Activated naive CD8-positive, alpha-beta T cell treated with anti-CD3 and anti-CD28 coated beads, Interleukin-2, amount 50 U/mL, for 16 hours (primary cell): ENCODE measurements around the gene SPAG8.

Experiments used
- DNase-seq: peaks from one replicate; pipeline ENCODE4 v3.0.0-alpha.2; 2020; ENCODE audit warnings: low read depth, low spot score

SPAG8 gene

GRCh38 chr9:35812025-35812602, at the start of gene SPAG8:
TSS of gene SPAG8 (minus strand) at chr9:35812262. CDS start at chr9:35812147, 115 bp downstream.
- peak; percentile 83 for DNase-seq

GRCh38 chr9:35861161-35861897, 49.3 kb upstream of the SPAG8 start:
- no peak for DNase-seq

GRCh38 chr9:35859990-35860339, 47.9 kb upstream of the SPAG8 start:
- DNase-seq, result no peak

GRCh38 chr9:35859310-35859989, 47.4 kb upstream of the SPAG8 start:
- DNase-seq, result no peak

GRCh38 chr9:35858458-35858857, 46.4 kb upstream of the SPAG8 start:
- DNase-seq, result no peak

GRCh38 chr9:35856882-35857281, 44.8 kb upstream of the SPAG8 start:
- DNase-seq, result no peak

- no peak for DNase-seq
These were observed 44.1 kb upstream of the SPAG8 start for GRCh38 chr9:35856206-35856605.

GRCh38 chr9:35854091-35854762, 42.2 kb upstream of the SPAG8 start:
- DNase-seq, result no peak

GRCh38 chr9:35852876-35853865, 41.1 kb upstream of the SPAG8 start:
- DNase-seq, result no peak

- no peak for DNase-seq
These were observed 40.3 kb upstream of the SPAG8 start for GRCh38 chr9:35852267-35852815.

- DNase-seq, result no peak
These were observed 35.9 kb upstream of the SPAG8 start for GRCh38 chr9:35847792-35848572.

- no peak for DNase-seq
These were observed 34.0 kb upstream of the SPAG8 start for GRCh38 chr9:35845824-35846771.

- no peak for DNase-seq
These were observed 32.7 kb upstream of the SPAG8 start for GRCh38 chr9:35844628-35845270.

- no peak for DNase-seq
These were observed 30.7 kb upstream of the SPAG8 start for GRCh38 chr9:35842795-35843194.

- DNase-seq, result no peak
These were observed 30.1 kb upstream of the SPAG8 start for GRCh38 chr9:35842020-35842745.

- no peak for DNase-seq
These were observed 29.5 kb upstream of the SPAG8 start for GRCh38 chr9:35841645-35841900.

- DNase-seq, result no peak
These were observed 29.0 kb upstream of the SPAG8 start for GRCh38 chr9:35840881-35841644.
